Measurements from ENCODE around the gene PRDM13.

GRCh38 chr6:99660206-99660605 is 53.6 kb downstream of the PRDM13 start:
- TF ChIP-seq CTCF (IDR thresholded peaks at IDR 0.05; ENCODE audit: insufficient read depth, low read depth, low read length) (no peak), EZH2 (IDR thresholded peaks at IDR 0.05; ENCODE audit: insufficient read depth, low read length) (no peak)

Data from astrocyte (in vitro differentiated cells and primary cell).